ENCODE results near the gene PEAK3.

Gene PEAK3

GRCh38 chr19:2248136-2249009, 33.6 kb downstream of the PEAK3 start:
- no peaks in the 10 kb centered on the region; the same call in 1 of the 2 replicates for H3K27me3 ChIP-seq (replicated peaks; ENCODE audit: control insufficient read depth, insufficient read depth, low read length)
- H3K36me3 ChIP-seq (ENCODE audit: control insufficient read depth, insufficient read depth, low read length), result peaks cover 38% of the 10 kb centered on the region
- no peak for DNase-seq (ENCODE audit: extremely low read depth, insufficient read length)
- H3K4me3 ChIP-seq (replicated peaks; ENCODE audit: low read depth, low read length), result no peak overlapping the region
- no peak for TF ChIP-seq CTCF (IDR thresholded peaks at IDR 0.05; ENCODE audit: insufficient read depth, low read length, poor library complexity, severe bottlenecking)

GRCh38 chr19:2247433-2248101, 34.4 kb downstream of the PEAK3 start:
- no peaks in the 10 kb centered on the region; the same call in 1 of the 2 replicates for H3K27me3 ChIP-seq (replicated peaks; ENCODE audit: control insufficient read depth, insufficient read depth, low read length)
- DNase-seq (ENCODE audit: extremely low read depth, insufficient read length), result no peak
- no peak overlapping the region for H3K4me3 ChIP-seq (replicated peaks; ENCODE audit: low read depth, low read length)
- no peak for TF ChIP-seq CTCF (IDR thresholded peaks at IDR 0.05; ENCODE audit: insufficient read depth, low read length, poor library complexity, severe bottlenecking)
- peaks cover 44% of the 10 kb centered on the region for H3K36me3 ChIP-seq (ENCODE audit: control insufficient read depth, insufficient read depth, low read length)

- DNase-seq (ENCODE audit: extremely low read depth, insufficient read length), result no peak
- TF ChIP-seq CTCF (IDR thresholded peaks at IDR 0.05; ENCODE audit: insufficient read depth, low read length, poor library complexity, severe bottlenecking), result no peak
- peaks cover 48% of the 10 kb centered on the region for H3K36me3 ChIP-seq (ENCODE audit: control insufficient read depth, insufficient read depth, low read length)
- H3K4me3 ChIP-seq (replicated peaks; ENCODE audit: low read depth, low read length), result no peak overlapping the region
- H3K27me3 ChIP-seq (replicated peaks; ENCODE audit: control insufficient read depth, insufficient read depth, low read length), result no peaks in the 10 kb centered on the region; the same call in 1 of the 2 replicates
Observed at GRCh38 chr19:2246801-2247361, 35.1 kb downstream of the PEAK3 start.

GRCh38 chr19:2246014-2246620, 35.9 kb downstream of the PEAK3 start:
- no peak for TF ChIP-seq CTCF (IDR thresholded peaks at IDR 0.05; ENCODE audit: insufficient read depth, low read length, poor library complexity, severe bottlenecking)
- DNase-seq (ENCODE audit: extremely low read depth, insufficient read length), result no peak
- Histone ChIP-seq H3K36me3 (ENCODE audit: control insufficient read depth, insufficient read depth, low read length) (peaks cover 50% of the 10 kb centered on the region), H3K27me3 (replicated peaks; ENCODE audit: control insufficient read depth, insufficient read depth, low read length) (no peaks in the 10 kb centered on the region; the same call in 1 of the 2 replicates), H3K4me3 (replicated peaks; ENCODE audit: low read depth, low read length) (no peak overlapping the region)

GRCh38 chr19:2245273-2245672, 36.7 kb downstream of the PEAK3 start:
- Histone ChIP-seq H3K27me3 (replicated peaks; ENCODE audit: control insufficient read depth, insufficient read depth, low read length) (no peaks in the 10 kb centered on the region; the same call in 1 of the 2 replicates), H3K36me3 (ENCODE audit: control insufficient read depth, insufficient read depth, low read length) (peaks cover 52% of the 10 kb centered on the region), H3K4me3 (replicated peaks; ENCODE audit: low read depth, low read length) (no peak overlapping the region)
- TF ChIP-seq CTCF (IDR thresholded peaks at IDR 0.05; ENCODE audit: insufficient read depth, low read length, poor library complexity, severe bottlenecking), result no peak
- no peak for DNase-seq (ENCODE audit: extremely low read depth, insufficient read length)

Measured in GM06990 (cell line).